ENCODE results near the gene PPP1R8. TPM values are rescaled to one million over a fixed set of nuclear protein-coding genes. Genes with fewer than 3 reads are reported as not detected.
"Not testable (repeated sequence)": the region's sequence is repeated elsewhere in the genome, so short reads cannot be mapped to it uniquely, and the experiment has no call there.

Gene PPP1R8
- total RNA-seq, 1 donor from 2014 or later = 7.1 TPM

DNA sequence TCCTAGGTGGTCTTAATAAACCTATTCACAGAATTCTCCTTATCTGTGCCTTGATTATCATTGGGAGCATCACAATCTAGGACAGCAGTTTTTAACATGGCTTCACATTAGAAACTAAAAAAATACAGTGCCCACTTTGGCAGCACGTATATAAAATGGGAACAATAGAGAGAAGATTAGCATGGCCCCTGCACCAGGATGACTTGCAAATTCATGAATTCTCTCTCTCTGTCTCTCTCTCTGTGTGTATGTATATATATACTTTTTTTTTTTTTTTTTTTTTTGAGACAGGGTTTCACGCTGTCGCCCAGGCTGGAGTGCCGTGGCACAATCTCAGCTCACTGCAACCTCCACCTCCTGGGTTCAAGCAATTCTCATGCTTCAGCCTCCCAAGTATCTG lies 6.2 kb upstream of the PPP1R8 start:
- intact Hi-C loops (cut with DNase I) = no loop called here

DNA sequence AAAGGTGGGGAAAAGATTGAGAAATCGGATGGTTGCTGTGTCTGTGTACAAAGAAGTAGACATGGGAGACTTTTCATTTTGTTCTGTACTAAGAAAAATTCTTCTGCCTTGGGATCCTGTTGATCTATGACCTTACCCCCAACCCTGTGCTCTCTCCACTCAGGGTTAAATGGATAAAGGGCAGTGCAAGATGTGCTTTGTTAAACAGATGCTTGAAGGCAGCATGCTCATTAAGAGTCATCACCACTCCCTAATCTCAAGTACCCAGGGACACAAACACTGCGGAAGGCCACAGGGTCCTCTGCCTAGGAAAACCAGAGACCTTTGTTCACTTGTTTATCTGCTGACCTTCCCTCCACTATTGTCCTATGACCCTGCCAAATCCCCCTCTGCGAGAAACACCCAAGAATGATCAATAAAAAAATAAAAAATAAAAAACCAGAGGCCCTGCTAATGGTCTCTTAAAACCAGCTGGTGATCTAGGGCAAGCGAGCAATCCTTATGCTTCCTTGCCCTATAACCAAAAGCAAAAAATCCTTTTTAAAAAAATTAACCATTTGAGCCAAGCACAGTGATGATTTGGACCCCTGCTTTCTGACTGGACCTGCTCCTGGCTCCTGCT lies 1.1 kb upstream of the PPP1R8 start:
- H3K27me3 ChIP-seq; DNase-seq (ENCODE audit: low spot score in 2 of 2); H3K4me3 ChIP-seq; intact Hi-C loops (cut with DNase I); H3K9me3 ChIP-seq: not testable (repeated sequence)
- Histone ChIP-seq H3K27ac (peak overlapping the region; percentile 79 to 82), H3K36me3 (peaks cover 13 to 19% of the 10 kb centered on the region in 2 donors), H3K4me1 (peaks cover 3 to 11% of the 10 kb centered on the region in 2 donors)

More for the DNA sequence above, 6.2 kb upstream of the PPP1R8 start:
- Histone ChIP-seq H3K27ac (no peak overlapping the region), H3K4me1 (no peaks in the 10 kb centered on the region), H3K27me3 (no peaks in the 10 kb centered on the region), H3K4me3 (no peak overlapping the region), H3K9me3 (no peaks in the 10 kb centered on the region), H3K36me3 (peaks cover 25 to 43% of the 10 kb centered on the region in 2 donors)
- no peak for DNase-seq (ENCODE audit: low spot score in 2 of 2)
- TF ChIP-seq, protein P1, sequence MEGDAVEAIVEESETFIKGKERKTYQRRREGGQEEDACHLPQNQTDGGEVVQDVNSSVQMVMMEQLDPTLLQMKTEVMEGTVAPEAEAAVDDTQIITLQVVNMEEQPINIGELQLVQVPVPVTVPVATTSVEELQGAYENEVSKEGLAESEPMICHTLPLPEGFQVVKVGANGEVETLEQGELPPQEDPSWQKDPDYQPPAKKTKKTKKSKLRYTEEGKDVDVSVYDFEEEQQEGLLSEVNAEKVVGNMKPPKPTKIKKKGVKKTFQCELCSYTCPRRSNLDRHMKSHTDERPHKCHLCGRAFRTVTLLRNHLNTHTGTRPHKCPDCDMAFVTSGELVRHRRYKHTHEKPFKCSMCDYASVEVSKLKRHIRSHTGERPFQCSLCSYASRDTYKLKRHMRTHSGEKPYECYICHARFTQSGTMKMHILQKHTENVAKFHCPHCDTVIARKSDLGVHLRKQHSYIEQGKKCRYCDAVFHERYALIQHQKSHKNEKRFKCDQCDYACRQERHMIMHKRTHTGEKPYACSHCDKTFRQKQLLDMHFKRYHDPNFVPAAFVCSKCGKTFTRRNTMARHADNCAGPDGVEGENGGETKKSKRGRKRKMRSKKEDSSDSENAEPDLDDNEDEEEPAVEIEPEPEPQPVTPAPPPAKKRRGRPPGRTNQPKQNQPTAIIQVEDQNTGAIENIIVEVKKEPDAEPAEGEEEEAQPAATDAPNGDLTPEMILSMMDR (IDR thresholded peaks at IDR 0.05) = no peak

DNA sequence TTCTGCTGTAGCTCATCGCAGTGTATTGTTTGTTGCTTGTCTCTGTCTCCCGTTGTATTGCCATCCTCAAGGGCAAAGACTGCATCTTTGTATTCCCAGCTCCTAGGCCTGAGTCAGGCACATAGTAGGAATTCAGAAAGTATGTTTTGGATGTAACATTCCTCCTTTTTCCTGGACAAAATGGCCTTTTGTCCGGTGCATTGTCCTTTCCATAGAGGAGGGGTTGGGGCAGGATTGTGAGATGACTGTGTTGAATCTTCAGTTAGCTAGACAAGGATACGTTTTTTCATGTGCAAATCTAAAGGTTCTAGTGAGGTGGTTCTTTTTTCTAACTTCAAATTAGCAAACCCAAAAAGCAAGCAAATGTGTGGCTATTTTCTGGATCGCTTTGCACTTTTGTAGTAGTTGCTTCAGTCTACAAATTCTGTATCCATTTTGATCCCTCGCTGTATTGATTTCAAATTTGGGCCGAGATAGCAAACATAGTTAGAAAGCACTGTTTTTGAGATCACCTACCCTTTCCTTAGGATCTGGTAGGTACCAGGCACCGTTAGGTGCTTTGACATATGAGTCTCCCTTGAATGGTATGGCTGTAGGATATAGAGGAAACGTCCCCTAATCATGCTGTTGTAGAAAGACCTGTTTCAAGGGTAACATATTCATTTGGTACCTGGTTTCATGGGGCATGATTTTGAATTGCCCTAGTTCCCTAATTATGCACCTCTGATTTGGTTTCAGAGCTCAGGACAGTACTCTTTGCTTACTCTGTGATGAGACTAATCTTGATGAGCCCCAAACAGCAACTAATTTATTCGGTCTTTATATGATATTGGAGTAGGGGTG lies 1.2 kb downstream of the PPP1R8 start:
- intact Hi-C loops (cut with DNase I) = loop anchor here (10.0 kb wide), 1 partner anchor 107 kb away; the partner anchor contains the start of gene FAM76A
- no peak overlapping the region for H3K27ac ChIP-seq

DNA sequence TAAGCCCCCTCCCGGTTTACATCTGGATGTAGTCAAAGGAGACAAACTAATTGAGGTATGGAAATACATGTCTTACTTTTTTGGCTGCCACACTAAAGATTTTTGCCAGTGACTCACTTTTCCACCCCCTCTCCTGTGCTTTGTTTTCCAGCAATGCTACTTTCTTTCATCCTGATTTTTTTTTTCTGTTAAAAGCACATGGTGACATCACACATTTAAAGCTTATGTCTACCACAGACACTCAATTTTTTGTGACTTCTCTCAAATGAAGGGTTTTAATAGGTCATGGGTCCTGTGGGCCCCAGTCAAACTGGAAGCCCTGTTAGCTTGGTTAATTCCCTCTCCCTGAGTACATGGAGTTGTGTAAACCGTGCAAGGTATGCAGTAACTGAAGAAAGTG lies 2.2 kb downstream of the PPP1R8 start:
- intact Hi-C loops (cut with DNase I) = loop anchor here (10.0 kb wide), 1 partner anchor 108 kb away; the partner anchor contains the start of gene FAM76A
- no peak for DNase-seq (ENCODE audit: low spot score in 2 of 2)
- H3K4me1 ChIP-seq = peaks cover 3 to 11% of the 10 kb centered on the region in 2 donors
- peaks cover 13 to 22% of the 10 kb centered on the region in 2 donors for H3K36me3 ChIP-seq
- H3K27me3 ChIP-seq = no peaks in the 10 kb centered on the region
- H3K27ac ChIP-seq = no peak overlapping the region
- H3K9me3 ChIP-seq = no peaks in the 10 kb centered on the region
- TF ChIP-seq, protein P1 (IDR thresholded peaks at IDR 0.05) = no peak
- no peak overlapping the region for H3K4me3 ChIP-seq

More for the DNA sequence above, 1.2 kb downstream of the PPP1R8 start:
- no peak for DNase-seq (ENCODE audit: low spot score in 2 of 2)
- H3K9me3 ChIP-seq = no peaks in the 10 kb centered on the region
- peaks cover 13 to 16% of the 10 kb centered on the region in 2 donors for H3K36me3 ChIP-seq
- TF ChIP-seq, protein P1 (IDR thresholded peaks at IDR 0.05) = no peak
- peaks cover 3 to 11% of the 10 kb centered on the region in 2 donors for H3K4me1 ChIP-seq
- H3K4me3 ChIP-seq = peak overlapping the region; percentile 82 to 93
- no peaks in the 10 kb centered on the region for H3K27me3 ChIP-seq

DNA sequence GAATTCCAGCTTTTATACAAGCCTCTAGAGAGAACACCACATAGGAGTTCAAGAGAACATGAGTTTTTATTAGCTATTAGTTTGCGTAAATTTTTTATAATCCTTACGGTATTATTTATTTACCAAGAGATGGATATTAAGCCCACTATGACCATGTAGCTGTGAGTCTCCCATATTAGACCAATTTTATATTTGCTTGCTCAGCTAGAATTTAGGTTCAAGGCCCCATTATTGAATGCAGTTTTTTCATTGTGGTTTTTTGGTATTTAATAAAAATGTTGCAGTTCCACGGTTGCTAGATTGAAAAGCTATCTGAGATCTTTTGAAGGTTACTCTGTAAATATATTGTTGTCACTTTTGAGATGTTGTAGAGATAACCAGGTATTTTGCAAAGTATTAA lies 2.9 kb downstream of the PPP1R8 start:
- no peaks in the 10 kb centered on the region for H3K27me3 ChIP-seq
- no peak for DNase-seq (ENCODE audit: low spot score in 2 of 2)
- H3K36me3 ChIP-seq = peaks cover 13 to 22% of the 10 kb centered on the region in 2 donors
- H3K4me3 ChIP-seq = no peak overlapping the region
- peaks cover 3 to 11% of the 10 kb centered on the region in 2 donors for H3K4me1 ChIP-seq
- H3K27ac ChIP-seq = no peak overlapping the region
- no peaks in the 10 kb centered on the region for H3K9me3 ChIP-seq
- intact Hi-C loops (cut with DNase I) = loop anchor here (10.0 kb wide), 1 partner anchor 109 kb away; the partner anchor contains the start of gene FAM76A
- TF ChIP-seq, protein P1 (IDR thresholded peaks at IDR 0.05) = no peak

DNA sequence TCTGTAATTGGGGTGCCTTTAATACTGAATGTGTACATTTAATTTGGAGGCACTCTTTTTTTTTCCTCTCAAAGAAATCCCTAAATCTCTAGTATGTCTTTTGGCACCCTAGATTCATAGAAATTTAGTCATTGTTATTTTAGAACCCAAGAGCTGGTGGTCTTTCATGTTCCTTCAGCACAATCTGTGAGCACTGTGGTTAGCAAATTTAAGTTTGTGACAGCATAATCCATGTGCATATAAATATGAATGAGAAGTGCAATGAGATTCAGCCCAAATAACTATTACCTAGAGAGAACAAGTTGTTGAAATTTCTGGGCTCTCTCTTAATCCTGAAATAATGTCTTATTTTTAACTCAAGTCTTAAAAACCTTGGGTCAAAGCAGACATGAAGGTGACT lies 4.5 kb downstream of the PPP1R8 start:
- Histone ChIP-seq H3K4me1 (peaks cover 3 to 11% of the 10 kb centered on the region in 2 donors), H3K27me3 (no peaks in the 10 kb centered on the region), H3K9me3 (no peaks in the 10 kb centered on the region), H3K27ac (no peak overlapping the region), H3K4me3 (no peak overlapping the region), H3K36me3 (peaks cover 26 to 30% of the 10 kb centered on the region in 2 donors)
- DNase-seq (ENCODE audit: low spot score in 2 of 2) = no peak
- intact Hi-C loops (cut with DNase I) = loop anchor here (10.0 kb wide), 1 partner anchor 110 kb away; the partner anchor contains the start of gene FAM76A
- TF ChIP-seq, protein P1 (IDR thresholded peaks at IDR 0.05) = no peak

All from ascending aorta (tissue), 2 donors.